ENCODE results near the gene ANKRD2. TPM values are rescaled to one million over a fixed set of nuclear protein-coding genes. Genes with fewer than 3 reads are reported as not detected.
A peak's percentile ranks its signal among the peaks of the same experiment; 100 is the strongest.

ANKRD2 gene
- total and polyA plus RNA-seq, 10 of the 15 experiments (the other 5 are each of a cell fraction or from before 2014, with no cell fraction given): 0.18 to 0.23 TPM; not detected in 8

DNA sequence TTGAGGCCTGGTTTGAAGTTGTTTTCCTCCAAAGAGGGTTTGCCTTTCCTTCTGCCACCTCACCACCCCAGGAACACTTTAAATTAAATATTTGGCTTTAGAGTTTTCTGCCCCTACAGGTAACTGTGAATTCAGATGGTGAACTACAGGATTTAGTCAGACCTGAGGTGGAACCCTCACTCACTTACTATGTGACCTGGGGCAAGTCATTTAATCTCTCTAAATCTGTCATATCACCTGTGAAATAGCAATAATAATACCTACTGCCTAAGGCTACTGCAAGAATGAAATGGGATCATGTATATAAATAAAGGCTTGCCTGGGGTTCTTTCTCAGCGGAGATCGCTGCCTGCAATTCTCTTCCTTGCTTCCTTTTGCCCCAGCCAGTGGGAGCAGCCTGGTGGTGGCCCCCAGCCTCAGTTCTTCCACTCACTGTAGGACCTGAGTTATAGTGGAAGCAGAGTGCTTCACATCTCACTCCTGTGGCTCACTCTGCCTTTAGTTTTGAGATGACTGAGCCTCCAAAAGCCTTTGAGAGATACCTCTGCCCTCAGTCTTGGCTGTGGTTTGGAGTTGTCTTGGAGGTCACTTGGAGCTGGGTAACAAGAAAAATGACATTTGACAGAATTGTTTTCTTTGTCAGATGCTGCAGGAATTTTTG, 6.1 kb upstream of the ANKRD2 start:
- Histone ChIP-seq H3K9me3 (replicated peaks; ENCODE audit: control insufficient read depth, insufficient read depth, low read length) (no peaks in the 10 kb centered on the region; the same call in 2 of the 3 replicates), H3K79me2 (ENCODE audit: control insufficient read depth, insufficient read depth, low read length) (no peaks in the 10 kb centered on the region), H2AFZ (ENCODE audit: control insufficient read depth, low read depth, low read length) (no peak overlapping the region), H3K4me3 (no peak overlapping the region), H3K36me3 (ENCODE audit: control insufficient read depth in 2 of 2, insufficient read depth in 2 of 2, low read length in 1 of 2) (no peaks in the 10 kb centered on the region), H3K4me2 (ENCODE audit: control insufficient read depth, insufficient read depth) (no peak overlapping the region), H3K27ac (ENCODE audit: control insufficient read depth, insufficient read depth) (no peak overlapping the region), H4K20me1 (ENCODE audit: control insufficient read depth, insufficient read depth) (no peaks in the 10 kb centered on the region), H3K9ac (ENCODE audit: control insufficient read depth, insufficient read depth, low read length) (no peak overlapping the region), H3K4me1 (ENCODE audit: control insufficient read depth, insufficient read depth, low read length) (no peaks in the 10 kb centered on the region), H3K27me3 (replicated peaks in 1 of 2; ENCODE audit: control insufficient read depth in 2 of 2, insufficient read depth in 2 of 2, low read length in 1 of 2) (no peaks in the 10 kb centered on the region)
- ChIA-PET RAD21 (ENCODE audit: unreplicated experiment) (no interaction called here), SMC1A (ENCODE audit: uncharacterized antibody, unreplicated experiment) (interaction anchor here (0.7 kb wide), 1 partner anchor 100 kb away, joined by 3 read pairs; no protein-coding TSS in a partner anchor), CTCF (no interaction called here), POLR2A (no interaction called here)
- no TSS peak for BruUV-seq (replicated peaks)
- DNase-seq (ENCODE audit: low read depth, low spot score): no peak
- FAIRE-seq: no peak
- WGBS (ENCODE audit: insufficient coverage, insufficient replicate concordance, low lambda C conversion rate, missing lambda C conversion rate): 19% methylated on average over 2 of the region's 2 CpGs
- intact Hi-C loops (cut with micrococcal nuclease; ENCODE audit: unreplicated experiment): no loop called here
- peak; percentile 67 for ATAC-seq
- TF ChIP-seq SP1 (IDR thresholded peaks at IDR 0.05; ENCODE audit: low read depth, low read length) (no peak), RFX5 (IDR thresholded peaks at IDR 0.05; ENCODE audit: low read depth, low read length) (no peak), EED (IDR thresholded peaks at IDR 0.05; ENCODE audit: low read depth) (peak; percentile 37; the same call in 1 of the 2 replicates), POLR2A (IDR thresholded peaks at IDR 0.05; ENCODE audit: low read depth, low read length) (no peak), ZNF622 (IDR thresholded peaks at IDR 0.05) (no peak), POU2F2 (IDR thresholded peaks at IDR 0.05; ENCODE audit: borderline replicate concordance, low read depth, low read length) (no peak), NFIC (IDR thresholded peaks at IDR 0.05; ENCODE audit: low read depth, low read length) (peak; percentile 41; the same call in 1 of the 2 replicates), JUNB (IDR thresholded peaks at IDR 0.05) (peak; percentile 81), KLF5 (IDR thresholded peaks at IDR 0.05; ENCODE audit: partially characterized antibody) (no peak), RUNX3 (IDR thresholded peaks at IDR 0.05; ENCODE audit: low read length) (peak; percentile 5; the same call in 1 of the 2 replicates)
- in situ Hi-C loops (cut with MboI): no loop called here

GRCh38 chr10:97567891-97568290, 4.7 kb upstream of the ANKRD2 start:
- BruUV-seq (replicated peaks): no TSS peak
- RAD21 ChIA-PET (ENCODE audit: unreplicated experiment): no interaction called here

More at GRCh38 chr10:97567891-97568290, 4.7 kb upstream of the ANKRD2 start:
- Histone ChIP-seq H3K36me3 (ENCODE audit: control insufficient read depth in 2 of 2, insufficient read depth in 2 of 2, low read length in 1 of 2) (no peaks in the 10 kb centered on the region), H4K20me1 (ENCODE audit: control insufficient read depth, insufficient read depth) (no peaks in the 10 kb centered on the region), H3K4me1 (ENCODE audit: control insufficient read depth, insufficient read depth, low read length) (no peaks in the 10 kb centered on the region), H3K79me2 (ENCODE audit: control insufficient read depth, insufficient read depth, low read length) (no peaks in the 10 kb centered on the region), H3K4me3 (no peak overlapping the region), H3K27ac (ENCODE audit: control insufficient read depth, insufficient read depth) (no peak overlapping the region), H3K9ac (ENCODE audit: control insufficient read depth, insufficient read depth, low read length) (no peak overlapping the region), H3K4me2 (ENCODE audit: control insufficient read depth, insufficient read depth) (no peak overlapping the region), H2AFZ (ENCODE audit: control insufficient read depth, low read depth, low read length) (no peak overlapping the region), H3K27me3 (replicated peaks in 1 of 2; ENCODE audit: control insufficient read depth in 2 of 2, insufficient read depth in 2 of 2, low read length in 1 of 2) (no peaks in the 10 kb centered on the region), H3K9me3 (replicated peaks; ENCODE audit: control insufficient read depth, insufficient read depth, low read length) (no peaks in the 10 kb centered on the region)
- ChIA-PET POLR2A (no interaction called here), CTCF (interaction anchor here (1.2 to 2.0 kb wide), 2 partner anchors 15 to 48 kb away, joined by 3 to 10 read pairs; no protein-coding TSS in a partner anchor), SMC1A (ENCODE audit: uncharacterized antibody, unreplicated experiment) (no interaction called here)
- in situ Hi-C loops (cut with MboI): no loop called here
- intact Hi-C loops (cut with micrococcal nuclease; ENCODE audit: unreplicated experiment): no loop called here
- FAIRE-seq (no peak), DNase-seq (ENCODE audit: low read depth, low spot score) (no peak), ATAC-seq (no peak)
- 76% methylated on average over 15 of the region's 15 CpGs for whole genome bisulfite sequencing (ENCODE audit: insufficient coverage, insufficient replicate concordance, low lambda C conversion rate, missing lambda C conversion rate)
- TF ChIP-seq, protein P1, sequence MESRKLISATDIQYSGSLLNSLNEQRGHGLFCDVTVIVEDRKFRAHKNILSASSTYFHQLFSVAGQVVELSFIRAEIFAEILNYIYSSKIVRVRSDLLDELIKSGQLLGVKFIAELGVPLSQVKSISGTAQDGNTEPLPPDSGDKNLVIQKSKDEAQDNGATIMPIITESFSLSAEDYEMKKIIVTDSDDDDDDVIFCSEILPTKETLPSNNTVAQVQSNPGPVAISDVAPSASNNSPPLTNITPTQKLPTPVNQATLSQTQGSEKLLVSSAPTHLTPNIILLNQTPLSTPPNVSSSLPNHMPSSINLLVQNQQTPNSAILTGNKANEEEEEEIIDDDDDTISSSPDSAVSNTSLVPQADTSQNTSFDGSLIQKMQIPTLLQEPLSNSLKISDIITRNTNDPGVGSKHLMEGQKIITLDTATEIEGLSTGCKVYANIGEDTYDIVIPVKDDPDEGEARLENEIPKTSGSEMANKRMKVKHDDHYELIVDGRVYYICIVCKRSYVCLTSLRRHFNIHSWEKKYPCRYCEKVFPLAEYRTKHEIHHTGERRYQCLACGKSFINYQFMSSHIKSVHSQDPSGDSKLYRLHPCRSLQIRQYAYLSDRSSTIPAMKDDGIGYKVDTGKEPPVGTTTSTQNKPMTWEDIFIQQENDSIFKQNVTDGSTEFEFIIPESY (IDR thresholded peaks at IDR 0.05): no peak
- TF ChIP-seq NFXL1 (IDR thresholded peaks at IDR 0.05; ENCODE audit: borderline replicate concordance) (no peak), SRF (IDR thresholded peaks at IDR 0.05; ENCODE audit: low read depth in 2 of 2, low read length in 2 of 2) (no peak), ZNF207 (IDR thresholded peaks at IDR 0.05; ENCODE audit: borderline replicate concordance) (no peak), TCF12 (IDR thresholded peaks at IDR 0.05; ENCODE audit: low read depth, low read length) (no peak)

Measured in GM12878 (cell line).